ENCODE results near the gene MYMX.

- TF ChIP-seq POLR2A (IDR thresholded peaks at IDR 0.05; ENCODE audit: low read length), result no peak
- no peak for TF ChIP-seq GATA1 (IDR thresholded peaks at IDR 0.05; ENCODE audit: low read depth, low read length)
Observed at GRCh38 chr6:44224029-44224964, 7.6 kb downstream of the MYMX start.
